NCI-H1436 treated with DMSO at 0.1 percent for 48 hours (cell line): Measurements from ENCODE around the gene ACOXL.
"Not testable (repeated sequence)": the region's sequence is repeated elsewhere in the genome, so short reads cannot be mapped to it uniquely, and the experiment has no call there.

ENCODE experiments used
- DNase-seq: peaks from one replicate; lab custom pipeline; 2025; lab: John Stamatoyannopoulos, UW

Gene ACOXL

DNA sequence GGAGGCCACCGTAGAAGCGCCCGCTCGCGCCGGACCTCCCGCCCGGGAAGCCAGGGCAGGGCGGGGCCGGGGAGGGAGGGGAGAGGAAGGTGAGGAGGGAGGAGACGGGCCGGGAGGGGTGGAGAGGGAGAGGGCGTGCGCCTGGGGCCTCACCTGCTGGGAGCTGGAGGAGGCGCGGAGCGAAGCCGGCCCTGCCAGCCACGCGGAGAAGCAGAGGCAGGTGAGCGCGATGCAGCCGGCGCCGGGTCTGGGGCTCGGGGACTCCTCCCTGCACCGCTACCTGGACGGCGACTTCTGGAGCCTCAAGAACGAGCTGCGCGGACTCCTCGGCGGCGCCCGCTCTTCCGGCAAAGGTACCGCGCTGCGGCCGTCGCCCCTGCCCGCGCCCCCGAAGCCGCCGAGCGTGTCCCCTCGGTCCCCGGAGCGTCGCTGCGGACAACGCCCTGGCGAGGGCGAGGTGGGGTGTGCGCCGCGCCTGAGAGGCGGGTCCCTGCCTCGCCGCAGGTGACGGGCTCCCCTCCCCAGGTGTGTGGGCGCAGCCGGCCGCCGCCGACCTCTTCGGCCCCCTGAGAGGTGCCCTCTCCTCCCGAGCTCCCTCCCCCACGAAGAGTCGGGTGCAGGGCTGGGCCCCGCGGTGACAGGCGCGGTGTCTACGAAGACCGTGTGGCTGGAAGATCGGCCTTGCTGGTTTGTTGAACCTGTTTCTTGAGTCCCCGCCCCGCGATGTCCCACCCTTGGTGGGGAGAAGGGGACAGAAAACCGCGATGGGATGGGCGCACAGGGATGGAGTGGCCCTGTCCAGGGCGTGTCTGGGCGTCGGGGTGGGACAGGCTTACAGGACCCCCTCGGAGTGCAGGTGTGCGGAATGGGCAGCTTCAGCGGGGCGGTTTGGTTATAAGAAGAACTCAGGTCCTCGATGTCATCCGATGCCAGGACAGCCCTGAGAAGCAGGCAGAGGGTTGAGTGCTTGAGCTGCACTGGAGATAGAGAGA is at the start of gene ACOXL:
ACOXL (plus strand) TSS at position 152 of the 992 bp plus-strand sequence. CDS start 35,817 bp downstream, outside the sequence.
- DNase-seq, result no peak

DNA sequence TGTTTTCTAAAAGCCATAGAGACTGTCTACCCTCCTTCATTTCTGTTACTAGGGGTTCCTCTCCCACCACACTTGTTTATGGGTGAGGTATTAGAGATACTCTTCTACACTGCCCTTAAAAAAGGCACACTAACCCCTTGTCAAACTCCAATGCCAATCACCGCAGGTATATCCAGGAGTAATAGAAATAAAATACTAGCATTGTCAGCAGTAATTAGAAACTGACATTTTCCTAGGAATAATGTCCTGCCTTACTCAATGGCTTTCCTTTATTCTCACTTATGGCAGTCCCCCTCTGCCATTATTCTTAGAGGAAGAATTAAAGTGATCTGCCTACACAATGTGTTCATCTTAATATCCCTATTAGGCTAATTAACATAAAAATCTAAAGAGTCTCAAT is 49.5 kb upstream of the ACOXL start:
- no peak for DNase-seq

DNA sequence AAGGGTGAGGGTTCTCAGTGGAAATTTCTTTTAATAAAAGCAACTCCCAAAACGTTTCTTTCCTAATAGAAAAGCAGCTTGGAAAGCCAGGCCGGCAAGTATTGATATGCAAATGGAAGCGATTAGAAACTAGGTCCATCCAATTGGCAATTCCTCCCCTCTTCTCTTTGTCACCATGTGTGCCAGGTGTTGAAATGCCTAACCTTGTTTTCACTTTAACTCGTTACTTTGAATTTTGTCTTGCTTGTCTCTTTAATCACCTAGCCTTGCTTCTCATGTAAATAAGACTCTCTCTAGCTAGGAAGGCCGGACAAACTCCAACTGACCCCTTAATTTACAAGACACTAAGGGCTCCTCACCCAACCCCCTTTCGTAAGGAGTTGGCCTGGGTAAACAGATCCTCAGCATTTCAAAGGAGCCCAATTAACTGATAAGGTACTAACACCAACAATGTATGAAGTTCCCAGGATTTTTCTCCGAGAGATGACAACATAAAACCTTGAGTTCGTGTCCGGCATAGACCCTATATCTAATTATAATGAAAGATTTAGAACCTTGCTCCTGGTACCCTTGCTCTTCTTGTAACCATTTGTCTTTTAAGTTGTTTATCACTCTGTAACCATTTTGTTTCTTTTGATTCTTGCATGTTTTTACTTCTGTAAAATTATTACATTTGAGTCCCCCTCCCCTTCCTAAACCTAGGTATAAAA is 44.4 kb upstream of the ACOXL start:
- DNase-seq, result not testable (repeated sequence)

DNA sequence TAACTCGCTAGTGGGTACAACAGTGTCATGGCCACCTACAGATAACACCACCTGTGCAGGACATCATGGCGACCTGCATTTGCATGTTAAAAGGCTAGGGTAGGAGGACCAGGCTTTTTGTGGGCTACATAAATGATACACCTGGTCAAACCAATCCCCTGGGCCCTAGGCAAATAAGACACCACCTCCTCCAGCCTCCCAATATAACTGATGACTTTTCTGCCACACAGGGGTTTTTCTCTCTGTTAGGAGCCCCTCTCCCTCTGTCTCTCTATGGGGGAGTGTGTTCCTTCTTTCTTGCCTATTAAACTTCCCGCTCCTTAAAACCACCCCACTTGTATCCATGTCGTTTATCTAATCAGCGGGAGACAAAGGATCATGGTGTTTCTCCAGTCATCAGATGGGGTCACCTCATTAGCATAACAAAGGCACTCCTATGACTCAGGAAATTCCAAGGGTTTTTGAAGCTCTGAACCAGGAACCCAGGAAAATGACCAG is 43.7 kb upstream of the ACOXL start:
- DNase-seq, result no peak

DNA sequence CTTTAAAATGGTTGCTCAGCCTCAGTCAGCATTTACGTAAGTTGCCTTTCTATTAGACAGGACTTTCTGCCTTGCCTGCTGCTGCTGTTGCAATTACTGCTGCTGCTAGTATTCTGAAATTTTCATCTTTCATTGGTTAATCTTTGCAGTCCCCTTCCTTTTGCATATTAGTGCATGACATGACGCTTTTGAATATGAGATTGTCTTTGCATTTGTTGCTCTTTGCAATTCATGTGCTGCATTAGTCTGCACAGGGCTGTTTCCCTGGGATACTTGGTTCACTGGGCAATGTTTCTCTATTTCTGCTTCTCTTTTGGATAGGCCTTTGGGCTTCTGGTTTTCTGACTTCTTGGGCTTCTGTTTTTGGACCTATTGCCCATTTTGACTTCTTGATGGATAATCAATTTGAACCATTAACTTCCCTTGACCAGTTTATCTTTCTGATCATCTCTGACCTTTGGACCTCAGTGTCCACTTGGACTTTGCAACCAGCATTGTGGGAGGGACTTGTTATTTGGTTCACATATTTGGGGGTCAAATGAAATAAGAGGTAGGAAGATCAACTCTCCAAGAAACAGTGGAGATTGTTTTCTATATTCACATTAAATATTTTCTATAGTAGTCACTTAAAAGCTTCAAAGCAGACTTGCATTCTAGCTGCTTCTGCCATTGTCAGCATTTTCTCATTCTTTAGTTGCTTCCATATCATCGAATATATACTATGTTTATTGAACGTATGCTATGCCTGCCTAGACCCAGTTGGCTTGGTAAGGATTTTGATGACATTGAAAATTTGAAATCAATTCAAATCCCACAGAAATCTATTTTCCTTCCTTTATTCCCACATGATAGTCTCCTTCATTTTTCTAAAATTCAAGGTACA is 42.0 kb upstream of the ACOXL start:
- DNase-seq, result no peak

DNA sequence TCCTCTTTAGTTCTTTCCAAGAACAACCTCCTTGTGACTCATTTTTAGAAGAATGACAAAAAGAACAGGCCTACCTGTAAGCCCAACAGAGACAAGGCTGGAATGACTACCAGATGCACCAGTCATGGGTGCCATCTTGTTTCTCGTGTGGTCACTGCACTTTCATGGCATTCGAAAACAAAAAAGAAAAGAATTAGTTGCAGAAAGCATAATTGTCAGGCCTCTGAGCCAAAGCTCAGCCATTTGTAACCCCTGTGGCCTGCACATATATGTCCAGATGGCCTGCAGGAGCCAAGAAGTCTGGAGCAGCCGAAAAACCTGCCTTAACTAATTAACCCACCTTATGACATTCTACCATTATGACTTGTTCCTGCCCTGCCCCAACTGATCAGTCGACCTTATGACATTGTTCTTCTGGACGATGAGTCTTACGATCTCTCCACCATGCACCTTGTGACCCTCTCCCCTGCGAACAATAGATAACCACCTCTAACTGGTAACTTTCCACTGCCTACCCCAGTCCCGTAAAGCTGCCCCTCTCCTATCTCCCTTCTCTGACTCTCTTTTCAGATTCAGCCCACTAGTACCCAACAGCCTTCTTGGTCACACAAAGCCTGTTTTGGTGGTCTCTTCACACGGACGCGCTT is 40.6 kb upstream of the ACOXL start:
- no peak for DNase-seq

DNA sequence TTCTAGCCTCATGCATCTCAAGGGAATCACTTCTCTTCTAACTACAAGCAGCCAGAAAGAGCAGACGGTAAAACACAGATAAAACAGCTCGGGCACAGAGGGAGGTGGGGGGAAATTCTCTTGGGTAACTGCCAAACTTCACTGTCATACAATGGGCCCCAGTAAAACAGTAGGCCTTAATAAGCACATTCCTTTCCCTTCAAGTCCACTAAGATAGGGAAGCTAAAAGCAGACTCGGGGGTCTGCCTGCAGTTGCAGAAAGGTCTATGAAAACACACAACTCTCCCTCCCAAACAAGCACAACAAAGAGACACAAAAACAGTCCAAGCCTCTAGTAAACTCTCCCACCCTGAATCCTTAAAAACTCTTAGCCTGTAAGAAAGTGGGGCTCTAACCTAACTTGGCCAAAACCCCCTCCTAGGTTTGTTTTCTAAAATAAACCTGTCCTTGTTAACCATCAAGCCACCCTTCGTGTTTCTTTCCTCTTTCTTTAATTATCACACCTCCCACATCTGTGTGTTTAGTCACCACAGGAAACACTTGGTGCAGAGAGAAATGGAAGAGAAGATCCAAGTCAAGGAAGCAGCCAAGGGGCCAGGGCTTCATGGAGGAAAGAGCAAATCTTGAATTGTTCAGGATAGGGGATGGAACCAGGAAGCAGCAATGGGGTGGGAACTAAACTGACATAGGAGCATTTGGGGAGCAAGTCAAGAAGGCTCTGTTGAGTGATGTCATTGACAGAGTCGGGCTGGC is 37.1 kb upstream of the ACOXL start:
- DNase-seq, result not testable (repeated sequence)

DNA sequence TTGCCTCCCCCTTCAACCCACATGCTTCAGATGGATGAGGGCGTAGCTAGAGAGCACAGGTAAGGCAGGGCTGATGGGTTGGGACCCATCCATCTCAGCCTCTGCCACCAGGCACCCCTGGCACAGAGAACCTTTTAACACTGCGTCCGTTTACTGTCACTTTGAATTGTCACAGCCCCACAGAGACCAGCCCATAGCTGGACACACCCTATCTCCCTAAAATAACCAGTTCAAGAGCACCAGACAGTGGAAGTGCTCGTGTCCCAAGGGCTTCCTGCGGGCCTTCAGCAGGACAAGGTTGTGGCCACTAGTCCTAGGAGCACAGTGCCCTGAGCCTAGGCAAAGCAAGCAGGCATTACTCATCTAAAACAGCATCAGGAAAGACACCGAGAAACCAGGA is 34.1 kb upstream of the ACOXL start:
- not testable (repeated sequence) for DNase-seq

DNA sequence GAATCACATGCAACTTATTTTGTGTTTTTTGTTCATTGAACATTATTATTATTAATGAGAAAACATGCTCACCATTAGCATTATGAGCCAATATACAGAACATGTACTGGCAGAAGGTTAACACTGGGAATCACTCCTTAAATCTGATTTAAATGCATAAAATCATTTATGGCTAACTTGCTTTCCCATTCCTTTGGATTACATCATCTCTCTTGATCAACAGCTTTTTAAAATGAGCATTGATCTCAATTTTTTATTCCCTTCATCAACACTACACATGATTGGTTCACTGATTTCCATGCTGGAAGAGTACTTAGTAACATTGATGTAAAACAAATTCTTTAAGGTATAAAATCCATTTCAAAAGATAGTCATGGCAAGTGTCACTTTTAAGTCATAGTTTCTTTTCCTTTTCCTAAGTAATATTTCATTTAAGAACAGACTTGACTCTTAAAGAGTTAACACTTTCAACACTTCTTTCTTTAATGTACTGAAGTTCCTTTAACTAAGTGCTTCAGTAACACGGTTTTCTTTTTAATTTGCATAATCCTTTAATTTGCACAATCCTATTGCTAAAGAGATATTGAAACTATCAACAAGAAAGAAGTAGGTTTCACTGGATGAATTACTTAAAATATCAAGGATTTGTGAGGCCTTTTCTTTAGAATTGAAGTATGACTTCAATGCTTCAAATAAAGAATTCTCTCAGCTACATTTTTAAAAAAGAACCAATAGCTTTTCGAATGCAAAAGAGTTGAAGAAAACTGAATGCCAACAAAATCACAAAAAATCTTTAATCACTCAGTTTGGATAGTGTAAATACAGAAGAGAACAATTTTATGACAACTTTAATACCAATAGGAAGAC is 29.6 kb upstream of the ACOXL start:
- no peak for DNase-seq

DNA sequence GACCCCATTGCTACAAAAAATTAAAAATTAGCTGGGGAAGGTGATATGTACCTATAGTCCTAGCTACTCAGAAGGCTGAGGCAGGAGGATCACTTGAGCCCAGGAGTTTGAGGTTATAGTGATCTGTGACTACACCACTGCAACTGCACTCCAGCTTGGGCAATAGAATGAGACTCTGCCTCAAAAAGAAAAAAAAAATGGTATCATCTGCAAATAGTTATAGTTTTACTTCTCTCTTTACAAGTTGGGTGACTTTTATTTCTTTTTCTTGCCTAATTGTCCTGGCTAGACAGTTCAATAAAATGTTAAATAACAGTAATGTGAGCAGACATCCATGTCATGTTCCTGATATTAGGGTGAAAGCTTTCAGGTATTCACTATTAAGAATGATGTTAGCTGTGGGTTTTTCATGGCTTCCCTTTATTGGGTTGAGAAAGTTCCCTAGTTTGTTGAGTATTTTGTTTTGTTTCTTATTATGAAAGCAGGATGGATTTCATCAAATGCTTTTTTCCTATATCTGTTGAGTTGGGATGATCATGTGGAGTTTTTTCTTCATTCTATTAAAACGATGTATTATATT is 24.9 kb upstream of the ACOXL start:
- DNase-seq, result no peak

DNA sequence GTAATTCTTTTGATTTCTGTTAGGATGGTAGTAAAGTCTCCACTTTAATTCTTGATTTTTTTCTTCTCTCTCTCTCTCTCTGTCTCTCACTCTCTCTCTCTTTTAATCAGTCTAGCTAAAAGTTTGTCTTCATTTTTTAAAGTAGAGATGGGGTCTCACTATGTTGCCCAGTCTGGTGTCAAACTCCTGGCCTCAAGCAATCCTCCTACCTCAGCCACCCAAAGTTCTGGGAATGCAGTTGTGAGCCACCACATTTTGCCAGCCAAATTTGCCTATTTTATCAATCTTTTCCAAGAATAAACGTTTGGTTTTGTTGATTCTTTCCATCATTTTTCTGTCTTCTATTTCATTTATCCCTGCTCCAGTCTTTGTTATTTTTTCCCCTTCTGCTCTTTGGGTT is 23.9 kb upstream of the ACOXL start:
- DNase-seq, result no peak

DNA sequence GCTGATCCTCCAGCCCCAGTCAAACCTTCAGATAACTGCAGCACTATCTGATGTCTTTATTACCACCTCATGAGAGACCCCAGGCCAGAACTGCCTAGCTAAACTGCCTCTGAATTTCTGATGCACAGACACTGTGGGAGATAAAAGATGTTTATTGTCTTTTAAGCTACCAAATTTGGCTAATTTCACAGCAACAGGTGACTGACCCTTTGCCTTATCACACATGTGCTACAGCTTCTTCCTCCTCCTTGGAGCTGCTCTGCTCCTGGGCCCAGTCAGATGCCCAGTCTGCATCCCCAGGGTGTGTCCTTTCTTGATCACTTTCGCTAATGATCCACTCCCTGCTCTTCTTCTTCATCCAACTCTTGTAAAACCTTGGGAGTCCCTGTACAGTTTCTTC is 19.6 kb upstream of the ACOXL start:
- DNase-seq, result no peak

DNA sequence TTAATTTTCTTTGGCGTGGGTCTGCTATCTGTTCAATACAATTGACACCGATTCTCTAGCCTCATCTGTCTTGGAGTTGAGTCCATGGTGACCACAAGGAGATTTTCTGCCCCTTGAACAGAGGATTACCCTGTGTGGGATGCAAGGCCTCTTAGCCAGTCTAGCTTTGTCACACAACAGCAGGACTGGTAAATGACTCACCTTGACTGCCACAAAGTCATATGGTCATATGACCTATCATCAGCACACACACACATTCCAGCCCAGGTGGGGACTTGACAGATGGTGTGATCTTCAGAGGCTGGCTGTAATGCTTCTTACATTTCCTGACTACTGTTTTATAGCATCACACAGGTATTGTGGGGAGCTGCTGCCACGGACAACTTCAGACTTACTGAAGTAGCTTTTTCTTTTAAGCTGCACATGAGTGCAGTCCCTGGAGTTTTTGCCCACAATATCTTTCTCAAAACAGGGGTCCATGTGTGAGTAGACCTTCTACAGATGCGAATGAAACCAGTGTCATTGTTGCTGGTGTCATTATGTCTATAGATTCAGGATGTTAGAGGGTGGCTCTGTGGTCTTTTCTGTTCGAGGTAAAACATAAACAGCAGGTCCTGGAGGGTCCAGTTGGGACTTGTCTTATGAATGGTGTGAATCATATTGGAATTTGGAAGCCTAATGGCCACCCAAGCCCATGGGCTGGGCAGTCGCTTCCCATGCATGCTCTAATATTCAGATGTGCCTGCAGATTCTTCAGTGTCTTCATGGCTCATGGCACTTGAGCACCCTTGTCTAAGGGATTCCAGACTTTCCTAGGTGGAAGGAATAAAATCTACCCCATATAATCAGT is 18.6 kb upstream of the ACOXL start:
- no peak for DNase-seq

DNA sequence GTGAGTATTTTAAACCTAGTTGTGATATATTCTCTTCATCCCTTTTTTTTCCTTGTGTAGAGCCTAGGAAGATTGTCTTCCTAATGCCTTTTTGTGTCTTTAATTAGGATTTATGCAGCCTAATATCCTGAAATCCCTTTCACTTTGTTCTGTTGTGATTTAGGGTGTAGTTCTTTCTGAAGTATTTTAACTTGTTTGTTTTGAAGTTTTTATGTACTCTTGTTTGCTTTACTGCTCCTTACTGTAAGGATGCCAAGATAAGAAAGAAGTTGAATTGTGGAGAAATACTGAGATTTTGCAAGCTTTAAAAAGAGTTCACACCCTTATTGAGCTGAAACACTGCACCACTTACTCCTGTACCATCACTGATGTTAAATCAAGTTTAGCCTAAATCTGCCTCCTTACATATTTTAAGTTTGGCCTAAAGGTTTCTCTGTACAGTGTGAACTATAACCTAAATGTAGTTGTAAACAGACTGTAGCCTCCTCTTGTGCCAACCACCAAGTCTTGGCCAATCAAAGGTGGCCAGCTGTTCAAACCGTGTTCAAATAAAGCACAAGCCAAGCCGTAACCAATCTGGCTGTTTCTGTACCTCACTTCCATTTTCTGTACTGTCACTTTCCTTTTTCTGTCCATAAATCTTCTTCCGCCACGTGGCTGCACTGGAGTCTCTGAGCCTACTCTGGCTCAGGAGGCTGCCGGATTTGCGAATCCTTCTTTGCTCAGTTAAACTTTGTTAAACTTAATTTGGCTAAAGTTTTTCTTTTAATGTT is 17.7 kb upstream of the ACOXL start:
- DNase-seq, result no peak

DNA sequence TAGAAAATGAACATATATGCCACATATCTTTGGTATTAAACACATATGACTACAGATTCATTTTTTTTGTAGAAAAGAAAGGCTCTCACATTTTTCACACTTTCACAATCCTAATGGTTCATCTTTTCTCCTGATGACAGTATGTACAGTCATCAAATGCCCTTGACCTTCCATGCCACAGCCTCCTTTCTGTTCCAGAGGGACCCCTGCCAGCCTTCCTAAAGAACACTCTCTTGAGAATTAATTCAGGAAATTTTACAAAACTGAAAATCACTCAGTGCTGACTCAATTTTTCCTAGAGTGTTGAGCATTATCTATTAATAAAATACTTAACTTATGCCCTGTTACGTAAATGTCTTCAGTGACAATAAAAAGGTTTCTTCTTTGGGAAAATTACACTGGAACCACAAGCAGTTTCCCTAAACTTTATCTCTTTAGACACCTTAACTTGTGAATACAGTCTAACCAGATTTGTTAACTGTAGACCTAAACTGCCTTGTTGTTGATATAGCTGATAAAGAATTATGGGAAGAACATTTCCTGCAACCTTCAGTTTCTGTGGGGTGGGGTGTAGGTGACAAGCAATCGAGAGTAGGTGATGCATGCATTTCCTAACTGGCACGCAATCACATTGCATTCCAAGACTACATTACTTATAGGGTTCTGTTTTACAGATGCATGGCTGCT is 15.3 kb upstream of the ACOXL start:
- no peak for DNase-seq

DNA sequence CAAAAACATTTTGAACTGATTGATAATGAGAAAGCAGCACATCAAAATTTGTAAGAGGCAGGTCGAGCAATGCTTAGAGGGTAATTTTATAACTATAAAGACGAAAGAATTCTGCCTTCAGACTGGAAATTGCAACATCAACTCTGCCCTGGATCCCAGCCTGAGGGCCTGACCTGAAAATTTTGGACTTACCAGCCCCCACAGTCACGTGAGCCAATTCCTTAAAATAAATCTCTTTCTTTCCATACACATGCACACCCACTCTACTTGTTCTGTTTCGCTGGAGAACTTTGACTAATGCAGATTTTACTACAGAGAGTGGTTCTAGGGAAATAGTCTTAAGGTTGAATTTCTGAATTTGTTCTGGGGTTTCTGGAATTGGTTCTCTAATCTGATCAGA is 14.6 kb upstream of the ACOXL start:
- no peak for DNase-seq

DNA sequence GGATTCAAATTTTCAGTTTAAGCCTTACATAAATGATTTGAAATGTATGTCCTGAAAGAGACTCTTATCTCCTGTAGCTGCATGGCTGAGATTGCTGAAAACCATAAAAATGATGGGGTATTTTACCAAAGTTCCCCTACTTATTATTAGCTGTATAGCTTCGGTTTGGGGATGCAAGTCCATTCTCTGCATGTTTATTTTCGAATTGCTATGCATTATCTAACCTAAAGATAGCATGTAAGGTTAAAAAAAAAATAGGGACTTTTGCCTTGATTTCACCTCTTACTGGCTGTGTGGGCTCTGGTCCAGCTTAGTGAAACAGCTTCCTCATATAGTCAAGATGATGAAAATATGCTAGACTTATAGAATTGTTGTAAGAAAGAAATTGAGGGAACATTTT is 14.0 kb upstream of the ACOXL start:
- no peak for DNase-seq
